Frontal cortex (tissue), 4 donors: ENCODE data around the gene IFITM5. TPM values are rescaled to one million over a fixed set of nuclear protein-coding genes. Genes with fewer than 3 reads are reported as not detected.
"Not testable (repeated sequence)": the region's sequence is repeated elsewhere in the genome, so short reads cannot be mapped to it uniquely, and the experiment has no call there.

Experiments
- DNase-seq, 2 donors: peaks; one replicate each; pipeline ENCODE4 v3.0.0; 2012; ENCODE audit warnings: low spot score in 2 of 2
- FAIRE-seq: peaks from 2 replicates; lab custom pipeline; 2012; peaks lifted over from hg19 to GRCh38; lab: Jason Lieb, UNC
- total RNA-seq: library from RNA; depleted of rRNA; stranded (reverse); fragments of >200 nt; gene quantifications from one replicate; pipeline ENCODE4 v1.2.3, GENCODE V29; 2014
- donor health status: control.
- donor health status: control.
- donor health status: control.

IFITM5 gene
- total RNA-seq, 1 donor from 2014 or later = not detected

DNA sequence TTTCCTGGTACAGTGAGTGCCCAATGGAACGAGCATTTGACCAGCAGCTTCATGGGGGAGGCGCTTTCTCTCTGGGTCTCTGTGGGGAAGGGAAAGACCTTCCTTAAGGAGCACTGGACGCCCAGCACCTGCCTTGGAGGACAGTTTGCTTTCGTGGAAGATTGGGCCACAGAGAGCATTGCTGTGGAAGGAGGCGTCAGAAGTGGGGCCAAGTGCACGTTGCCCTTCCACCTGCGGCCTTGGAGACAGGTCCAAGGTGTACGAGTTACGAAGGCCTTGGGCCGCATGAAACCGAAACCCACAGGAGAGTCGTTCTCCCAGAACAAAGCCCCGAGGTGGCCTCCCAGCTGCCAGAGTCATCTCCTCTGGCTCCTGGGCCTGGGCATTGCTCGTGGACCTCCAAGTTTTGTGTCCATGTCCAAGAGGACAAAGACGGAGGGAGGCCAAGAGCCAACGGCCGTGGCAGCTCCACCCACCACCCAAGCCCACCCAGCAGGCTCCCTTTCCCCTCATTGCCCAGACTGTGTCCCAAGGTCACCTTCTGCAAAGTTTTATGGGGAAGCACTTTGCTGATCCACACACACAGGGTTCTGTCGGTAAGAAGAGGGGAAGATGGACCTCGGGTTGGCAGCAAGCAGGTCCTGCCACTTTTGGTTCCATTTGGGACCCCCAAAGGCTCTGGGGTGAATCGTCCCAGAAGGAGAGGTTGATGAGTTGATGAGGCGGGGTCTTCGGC lies 27.0 kb downstream of the IFITM5 start:
- FAIRE-seq = no peak
- DNase-seq = no peak

DNA sequence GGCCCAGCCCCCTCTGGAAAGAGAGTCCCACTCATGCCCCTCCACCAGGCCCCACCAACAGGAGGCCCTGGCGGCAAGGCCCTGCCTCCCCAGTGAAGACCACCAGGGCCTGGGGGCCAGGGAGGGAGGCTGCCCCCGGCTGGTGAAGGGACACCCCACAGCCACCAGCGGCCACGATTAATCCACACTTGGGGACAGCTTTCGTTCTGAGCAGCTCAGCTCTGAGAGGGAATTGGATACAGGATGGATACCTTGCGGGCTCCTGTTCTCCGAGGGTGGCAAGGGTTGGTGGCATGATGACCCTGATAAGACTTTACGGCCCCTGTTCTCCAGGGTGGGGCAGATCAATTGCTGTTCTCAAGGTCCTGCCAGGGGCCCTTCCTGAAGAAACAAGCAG lies 28.0 kb downstream of the IFITM5 start:
- DNase-seq (no peak), FAIRE-seq (no peak)

DNA sequence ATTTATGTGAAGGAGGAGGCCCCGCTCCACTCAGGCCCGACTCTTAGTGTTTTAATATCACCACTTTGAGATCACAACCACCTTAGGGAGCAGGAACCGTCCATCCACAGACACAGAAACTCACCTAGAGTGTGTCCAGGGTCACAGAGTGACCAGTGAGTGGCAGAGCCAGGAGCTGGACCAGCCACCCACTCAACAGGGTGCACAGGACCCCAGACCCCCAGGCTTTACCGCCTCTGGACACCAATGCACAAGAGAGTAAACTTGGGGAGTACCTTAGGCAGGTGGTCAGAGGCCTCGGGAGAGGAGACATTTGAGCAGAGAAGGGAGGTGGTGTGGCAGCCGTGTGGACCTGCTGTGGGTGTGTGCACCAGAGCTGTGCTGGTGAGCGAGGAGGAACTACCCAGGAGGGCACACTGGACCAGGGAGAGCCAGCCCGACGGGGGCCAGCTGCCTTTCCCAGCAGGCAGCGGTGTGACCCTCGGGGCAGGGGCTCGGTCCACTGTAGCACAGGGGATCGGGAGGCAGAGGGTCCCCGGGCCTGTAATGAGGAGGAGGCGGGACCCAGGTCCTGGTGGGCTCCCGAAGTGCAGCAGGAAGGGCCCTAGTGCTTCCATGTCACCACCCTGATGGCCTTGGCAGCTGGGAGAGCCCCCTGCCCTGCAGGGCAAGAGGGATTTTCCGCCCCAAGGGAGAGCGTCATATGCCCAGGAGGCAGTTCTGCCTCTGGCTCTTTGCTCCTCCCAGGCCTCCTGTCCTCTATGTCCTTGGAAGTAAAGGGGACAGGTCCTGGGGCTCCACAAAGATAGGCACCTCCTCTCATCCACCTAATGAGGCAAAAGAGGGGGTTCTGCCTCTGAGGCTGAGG lies 28.6 kb downstream of the IFITM5 start:
- DNase-seq (no peak), FAIRE-seq (no peak)

DNA sequence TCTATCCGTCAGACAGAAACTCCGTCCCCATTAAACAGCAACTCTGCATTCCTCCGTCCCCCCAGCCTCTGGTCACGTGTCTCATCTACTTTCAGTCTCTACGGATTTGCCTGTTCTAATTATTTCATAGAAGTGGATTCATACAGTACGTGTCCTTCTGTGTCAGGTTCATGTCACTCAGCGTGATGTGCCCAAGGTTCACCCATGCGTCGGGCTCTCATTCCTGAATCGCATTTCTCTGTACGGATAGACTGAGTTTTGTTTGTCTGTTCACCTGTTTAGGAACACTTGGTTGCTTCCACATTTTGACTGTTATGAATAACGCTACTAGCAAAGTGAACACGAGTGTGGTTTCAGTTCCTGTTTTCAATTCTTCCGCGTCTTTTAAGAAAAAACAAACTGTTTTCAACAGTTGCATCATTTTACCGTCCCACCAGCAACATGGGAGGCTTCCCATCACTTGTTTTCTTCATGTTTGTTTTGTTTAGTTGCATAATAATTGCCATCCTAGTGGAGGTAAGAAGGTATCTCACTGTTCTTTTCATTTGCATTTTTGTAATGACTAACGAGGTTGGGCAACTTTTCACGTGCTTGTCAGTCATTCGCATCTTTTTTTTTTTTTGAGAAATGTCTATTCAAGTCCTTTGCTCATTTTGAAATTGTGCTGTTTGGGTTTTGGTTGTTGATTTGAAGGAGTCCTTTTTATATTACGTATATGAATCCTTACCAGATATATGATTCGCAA lies 30.0 kb downstream of the IFITM5 start:
- FAIRE-seq (no peak), DNase-seq (no peak)

DNA sequence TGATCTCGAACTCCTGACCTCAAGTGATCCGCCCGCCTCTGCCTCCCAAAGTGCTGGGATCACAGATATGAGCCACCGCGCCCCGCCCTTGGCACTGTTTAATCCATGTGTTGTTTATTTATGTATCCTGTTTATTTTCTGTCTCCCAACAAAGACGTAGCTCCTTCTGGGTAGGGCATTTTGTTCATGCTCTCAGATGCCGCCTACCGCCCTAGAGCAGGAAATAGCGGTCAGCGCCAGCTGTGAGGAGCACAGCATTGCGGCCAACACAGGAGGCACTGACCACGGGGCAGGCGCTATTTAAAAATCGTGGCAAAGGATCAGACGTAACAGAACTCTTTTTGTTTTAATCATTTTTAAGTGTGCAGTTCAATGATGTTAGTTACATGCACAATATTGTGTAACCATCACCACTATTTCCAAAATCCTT lies 30.6 kb downstream of the IFITM5 start:
- not testable (repeated sequence) for DNase-seq, FAIRE-seq

DNA sequence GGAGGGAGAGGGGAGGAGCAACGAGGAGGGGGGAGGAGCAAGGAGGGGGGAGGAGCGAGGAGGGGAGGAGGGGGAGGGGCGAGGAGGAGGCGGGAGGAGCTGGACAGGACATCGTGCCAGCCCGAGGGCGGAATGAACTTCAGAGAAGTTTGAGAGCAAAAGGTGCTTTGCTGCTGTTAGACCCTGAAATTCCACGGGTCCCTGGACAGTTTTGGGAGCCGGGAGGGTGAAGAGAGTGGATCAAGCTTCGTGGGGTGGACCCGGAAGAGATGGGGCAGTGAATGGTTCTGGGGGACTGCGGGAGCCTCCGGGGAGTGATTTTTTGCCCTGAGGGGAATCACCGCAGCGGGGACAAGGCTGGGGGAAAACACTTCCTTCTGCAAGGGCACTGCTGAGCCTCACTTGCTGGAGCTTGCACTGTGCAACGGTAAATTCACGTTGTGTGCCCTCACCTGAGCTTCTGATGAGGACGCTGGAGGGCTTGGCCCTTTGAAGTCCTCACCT lies 31.8 kb downstream of the IFITM5 start:
- FAIRE-seq (no peak), DNase-seq (no peak)

DNA sequence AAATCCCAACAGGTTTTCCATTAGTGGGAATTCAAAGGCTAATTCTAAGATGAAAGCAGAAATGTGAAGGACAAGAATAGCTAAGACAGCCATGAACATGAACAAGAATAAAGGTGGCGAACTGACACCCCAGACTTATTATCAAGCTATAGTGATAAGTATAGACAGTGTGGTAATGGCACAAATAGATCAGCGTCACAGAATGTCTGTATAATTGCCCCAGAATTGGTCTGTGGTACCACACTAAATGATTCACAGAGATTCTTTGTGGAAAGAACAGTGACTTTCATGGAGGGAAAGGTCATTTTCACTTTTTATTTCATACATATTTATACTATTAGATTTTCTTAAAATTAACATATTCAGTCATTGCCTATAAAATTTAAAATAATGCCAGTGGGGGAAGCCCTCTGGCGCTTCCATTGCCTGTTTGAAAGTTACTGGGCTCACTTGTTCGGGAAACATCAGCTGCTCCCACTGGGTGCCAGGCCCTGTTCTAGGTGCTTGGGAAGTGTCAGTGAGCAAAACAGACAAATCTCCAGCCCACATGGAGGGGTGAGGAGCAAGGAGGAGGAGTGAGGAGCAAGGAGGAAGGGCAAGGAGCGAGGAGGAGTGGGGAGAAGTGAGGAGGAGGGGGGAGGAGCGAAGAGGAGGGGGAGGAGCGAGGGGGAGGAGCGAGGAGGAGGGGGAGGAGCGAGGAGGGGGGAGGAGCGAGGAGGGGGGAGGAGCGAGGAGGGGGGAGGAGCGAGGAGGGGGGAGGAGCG lies 32.5 kb downstream of the IFITM5 start:
- DNase-seq (no peak), FAIRE-seq (no peak)

DNA sequence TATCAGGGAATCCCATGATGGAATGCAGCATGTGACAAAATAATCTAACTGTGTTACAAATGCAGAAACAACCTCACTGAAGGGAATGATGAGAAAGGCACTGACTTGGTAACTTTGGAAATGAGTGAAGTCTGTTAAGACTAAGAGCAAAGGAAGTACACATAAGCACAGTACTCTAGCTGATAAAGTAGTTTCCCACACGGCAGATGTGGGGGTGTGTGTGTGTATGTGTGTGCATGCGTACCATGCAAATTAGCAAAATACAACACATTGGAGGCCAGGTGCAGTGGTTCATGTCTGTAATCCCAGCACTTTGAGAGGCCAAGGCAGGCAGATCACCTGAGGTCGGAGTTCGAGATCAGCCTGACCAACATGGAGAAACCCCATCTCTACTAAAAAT lies 37.7 kb downstream of the IFITM5 start:
- DNase-seq = no peak
- no peak for FAIRE-seq

DNA sequence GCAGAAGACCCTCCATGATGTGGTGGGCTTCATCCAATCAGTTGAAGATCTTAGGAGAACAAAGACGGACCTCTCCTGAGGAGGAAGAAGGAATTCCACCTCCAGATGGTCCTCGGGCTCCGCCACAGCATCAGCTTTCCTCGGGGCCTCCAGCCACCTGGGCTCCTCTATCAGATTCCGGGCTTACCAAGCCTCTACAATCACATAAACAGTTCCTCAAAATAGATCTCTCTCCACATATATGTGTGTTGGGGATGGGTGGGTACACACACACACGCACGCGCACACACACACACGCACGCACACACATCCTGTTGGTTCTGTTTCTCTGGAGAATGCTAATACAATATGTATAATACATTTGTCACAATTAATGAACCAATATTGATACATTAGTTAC lies 39.9 kb downstream of the IFITM5 start:
- DNase-seq (no peak), FAIRE-seq (no peak)

DNA sequence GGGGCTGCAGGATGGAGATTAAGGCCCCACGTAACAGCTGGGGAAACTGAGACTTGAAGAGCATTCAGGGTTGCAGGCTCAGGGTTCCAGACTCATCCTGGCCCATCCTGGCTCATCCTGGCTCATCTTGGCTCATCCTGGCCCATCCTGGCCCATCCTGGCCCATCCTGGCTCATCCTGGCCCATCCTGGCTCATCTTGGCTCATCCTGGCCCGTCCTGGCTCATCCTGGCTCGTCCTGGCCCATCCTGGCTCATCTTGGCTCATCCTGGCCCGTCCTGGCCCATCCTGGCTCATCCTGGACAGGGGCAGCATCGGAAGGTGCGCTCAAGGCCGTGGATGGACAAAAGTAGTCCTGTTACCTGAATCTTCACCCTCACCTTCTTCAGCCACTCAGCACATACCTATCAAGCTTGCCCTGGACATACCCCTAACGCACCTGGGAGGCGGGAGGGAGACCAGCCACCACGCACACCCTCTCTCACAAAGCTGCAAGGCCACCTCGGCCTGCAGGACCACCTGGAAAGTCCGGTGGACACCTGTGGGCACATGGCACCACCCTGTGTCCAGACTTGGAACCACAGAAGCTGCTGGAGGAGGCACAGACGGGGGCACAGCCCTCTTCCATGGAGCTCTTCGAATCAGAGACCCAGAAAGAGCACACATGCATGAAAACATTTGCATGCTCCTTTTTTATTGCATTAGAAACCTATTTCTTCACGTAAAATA lies 41.4 kb downstream of the IFITM5 start:
- FAIRE-seq = no peak
- DNase-seq = no peak

DNA sequence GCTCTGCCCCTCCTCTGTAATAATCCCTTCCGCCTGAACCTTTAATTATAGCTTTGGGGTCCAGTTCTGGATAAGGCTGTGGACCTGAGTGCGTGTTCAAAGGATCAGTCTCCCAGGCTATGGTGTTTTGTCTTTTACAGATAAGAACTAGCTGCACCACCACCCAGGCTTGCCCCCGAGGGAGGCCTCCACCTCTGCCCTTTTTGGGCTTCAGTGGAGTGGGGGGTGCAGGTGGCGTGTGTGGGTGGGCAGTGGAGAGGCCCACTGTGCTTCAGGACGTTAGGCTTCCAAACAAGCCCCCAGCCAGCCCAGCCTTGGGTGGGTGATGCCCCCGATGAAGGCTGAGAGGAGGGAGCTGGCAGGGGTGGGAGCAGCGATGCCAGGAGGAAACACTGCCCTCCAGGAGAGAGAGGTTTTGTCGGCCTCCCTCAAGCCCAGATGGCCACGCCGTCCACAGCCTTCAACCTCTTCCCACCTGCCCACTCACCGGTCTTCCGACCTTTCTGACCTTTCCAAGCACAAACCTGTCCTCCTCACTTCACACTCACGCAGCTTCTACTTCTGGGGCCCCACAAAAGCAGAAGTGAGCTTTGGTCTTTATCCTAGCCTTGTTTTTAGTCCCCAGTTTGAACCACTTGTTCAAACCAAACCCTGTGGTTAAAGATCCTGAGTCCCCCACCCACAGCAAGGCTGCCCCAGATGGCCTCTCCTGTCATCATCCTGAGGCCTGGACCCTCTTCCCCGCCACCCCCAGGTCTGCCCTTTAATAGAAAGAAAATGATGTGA lies 42.2 kb downstream of the IFITM5 start:
- no peak for DNase-seq
- no peak for FAIRE-seq

DNA sequence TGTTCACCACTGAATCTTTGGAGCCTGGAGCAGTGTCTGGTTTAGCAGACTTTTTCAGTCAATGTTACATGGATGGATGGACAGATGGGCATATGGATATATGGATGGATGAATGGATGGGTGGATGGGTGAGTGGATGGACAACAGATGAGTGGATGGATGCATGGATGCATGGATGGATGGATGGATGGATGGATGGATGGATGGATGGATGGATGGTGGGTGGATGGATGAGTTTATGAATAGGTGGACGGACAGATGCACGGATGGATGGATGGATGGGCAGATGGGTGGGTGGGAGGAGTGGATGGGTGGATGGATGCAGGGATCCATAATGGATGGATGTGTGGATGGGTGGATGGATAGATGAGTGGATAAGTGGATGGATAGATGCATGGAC lies 43.5 kb downstream of the IFITM5 start:
- FAIRE-seq = no peak

DNA sequence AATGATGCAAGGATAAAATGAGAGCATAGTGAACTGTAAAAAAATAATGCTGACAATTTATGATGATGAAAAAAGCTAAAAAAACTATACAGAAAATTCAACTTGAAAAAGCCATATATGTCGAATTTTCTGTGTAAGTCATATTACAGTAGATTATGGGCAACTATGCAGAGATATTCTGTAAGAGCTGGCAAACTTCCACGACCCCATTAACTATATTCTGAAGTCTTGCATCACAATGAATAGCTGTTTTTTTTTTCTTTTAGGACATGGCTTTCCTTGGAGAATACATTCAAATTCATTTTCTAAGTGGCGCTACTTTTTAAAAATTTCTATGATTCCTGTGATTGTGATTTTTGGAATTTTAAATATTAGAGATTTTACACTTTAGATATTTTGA lies 44.1 kb downstream of the IFITM5 start:
- FAIRE-seq = no peak
- DNase-seq = no peak

More for the DNA sequence above, 43.5 kb downstream of the IFITM5 start:
- no peak for DNase-seq

DNA sequence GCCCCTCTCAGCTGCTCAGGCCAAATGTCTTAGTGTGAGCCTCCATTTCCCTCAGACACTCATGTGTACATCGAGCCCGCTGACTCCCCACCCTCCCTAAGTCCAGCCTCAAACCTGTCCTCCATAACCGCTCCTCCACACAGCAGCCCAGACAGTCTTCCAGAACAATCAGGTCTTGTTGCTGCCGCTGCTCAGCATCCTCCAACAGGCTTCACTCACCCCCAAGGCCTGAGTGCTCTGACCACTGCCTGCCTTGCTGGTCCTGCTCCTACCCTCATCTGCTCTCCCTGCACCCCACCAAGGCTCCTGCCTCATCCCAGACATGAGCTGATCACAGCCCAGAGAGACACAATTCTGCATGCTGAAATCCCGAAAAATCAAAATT lies 45.4 kb downstream of the IFITM5 start:
- DNase-seq (no peak), FAIRE-seq (no peak)

DNA sequence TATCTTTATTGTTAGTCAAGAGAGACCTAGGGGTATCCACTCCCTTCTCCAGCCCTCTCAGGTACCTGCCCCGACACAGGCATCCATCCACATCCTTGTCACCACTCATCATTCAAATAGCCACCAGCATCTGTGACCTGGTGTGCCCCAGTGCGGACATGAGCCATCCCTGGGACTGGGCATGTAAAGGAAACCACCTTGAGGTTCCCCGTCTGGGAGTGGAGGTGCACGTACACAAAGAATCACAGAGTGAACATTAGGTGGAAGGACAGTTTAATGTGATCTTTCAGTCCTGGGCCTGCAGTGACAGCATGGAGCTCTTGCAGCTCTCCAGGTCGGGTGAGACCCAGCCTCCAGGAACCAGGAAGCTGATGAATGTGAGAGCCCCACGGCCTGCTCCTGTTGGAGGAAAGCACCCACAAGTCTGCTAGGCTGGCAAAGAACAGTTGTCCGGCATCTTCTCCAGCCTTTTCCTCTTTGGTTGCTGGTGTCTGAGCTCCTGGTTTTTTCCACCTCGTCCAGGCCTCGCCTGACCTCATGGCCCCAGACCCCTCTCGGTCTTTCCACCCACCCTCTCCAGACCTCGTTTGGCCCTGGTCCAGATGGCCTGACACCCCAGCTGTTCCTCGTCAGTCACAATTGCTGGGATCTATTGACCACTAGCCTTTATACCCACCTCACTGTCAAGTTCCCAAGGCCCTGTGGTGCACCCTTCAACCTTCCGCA lies 46.0 kb downstream of the IFITM5 start:
- no peak for FAIRE-seq

DNA sequence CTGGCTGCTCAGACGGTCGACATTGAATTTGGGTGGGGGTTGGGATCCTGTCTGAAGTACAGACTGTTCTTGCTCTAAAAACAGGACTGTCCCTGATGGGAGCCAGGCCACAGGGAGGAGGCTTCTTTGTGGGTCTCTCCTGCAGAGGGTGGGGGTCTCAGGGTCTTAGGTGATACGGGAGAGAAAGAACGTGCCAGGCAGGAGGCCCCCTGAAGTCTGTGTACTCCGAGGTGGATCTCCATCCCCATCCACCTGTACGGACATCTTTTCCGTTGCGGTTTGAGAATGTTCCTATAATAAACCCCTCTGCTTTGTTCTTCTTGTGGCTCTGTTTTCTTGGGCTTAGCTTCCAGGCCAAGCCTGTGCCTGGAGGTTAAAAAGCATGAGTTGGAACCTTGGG lies 46.7 kb downstream of the IFITM5 start:
- FAIRE-seq (no peak), DNase-seq (no peak)

More for the DNA sequence above, 46.0 kb downstream of the IFITM5 start:
- no peak for DNase-seq

DNA sequence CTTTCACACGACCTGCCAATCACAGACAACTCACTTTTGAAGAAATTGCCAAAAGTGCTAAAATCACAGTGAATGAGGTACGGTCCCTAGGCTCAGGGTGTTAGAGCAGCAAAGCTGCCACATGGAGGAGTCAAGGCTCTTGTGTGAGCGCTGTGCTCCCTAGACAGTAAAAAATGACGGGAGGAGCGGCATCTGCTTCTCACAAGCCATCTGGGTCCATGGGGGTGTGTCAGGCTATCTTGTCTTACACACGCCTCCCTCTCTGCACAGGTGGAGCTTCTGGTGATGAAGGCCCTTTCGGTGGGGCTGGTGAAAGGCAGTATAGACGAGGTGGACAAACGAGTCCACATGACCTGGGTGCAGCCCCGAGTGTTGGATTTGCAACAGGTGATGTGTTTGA lies 47.8 kb downstream of the IFITM5 start:
- no peak for DNase-seq

More for the DNA sequence above, 47.8 kb downstream of the IFITM5 start:
- FAIRE-seq = no peak
